NT2/D1 (cell line): ENCODE results near the gene C1QTNF5.

Experiments
- YY1 ChIP-seq: IDR thresholded peaks from 2 replicates; pipeline ENCODE4 v1.6.1; 2011; ENCODE audit not compliant: insufficient read length, insufficient read depth
- ZNF274 ChIP-seq: IDR thresholded peaks from 2 replicates; pipeline ENCODE4 v1.6.1; 2011; ENCODE audit warnings: mild to moderate bottlenecking, low read depth, low read length

DNA sequence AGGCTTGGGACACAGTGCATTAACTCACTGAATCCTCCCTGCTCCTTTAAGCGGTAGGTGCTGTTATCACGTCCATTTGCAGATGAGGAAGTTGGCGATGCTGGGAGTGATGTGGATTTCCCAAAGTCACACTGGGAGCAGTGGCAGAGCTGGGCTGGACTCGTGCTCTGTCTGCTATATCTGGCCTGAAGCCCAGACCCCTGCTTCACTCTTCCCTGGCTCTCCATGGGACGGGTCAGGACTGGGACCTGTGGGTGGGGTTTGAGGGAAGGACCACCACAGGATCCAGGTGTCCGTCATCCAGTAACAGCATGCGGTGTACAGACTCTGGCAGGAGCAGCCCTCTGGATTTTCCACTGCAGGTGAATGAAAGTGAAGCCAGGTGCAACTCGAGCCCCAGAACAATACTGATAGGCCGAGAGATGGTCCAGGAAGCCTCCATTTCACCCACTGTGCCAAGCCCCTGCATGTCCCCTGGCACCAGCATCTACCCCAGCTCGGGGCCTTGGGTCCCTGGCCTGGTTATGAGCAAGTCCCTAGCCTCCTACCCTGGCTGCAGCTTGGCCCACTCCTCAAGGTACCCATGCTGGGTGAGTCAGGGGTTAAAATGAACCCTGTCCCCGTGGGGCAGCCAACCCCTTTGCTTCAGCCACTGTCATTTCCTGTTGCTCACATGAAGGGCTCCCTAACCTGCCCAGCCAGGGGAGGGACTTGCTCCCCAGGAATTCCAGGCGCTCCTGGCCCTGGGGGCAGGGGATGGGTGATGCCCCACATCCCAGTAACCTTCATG, 36.6 kb upstream of the C1QTNF5 start:
- TF ChIP-seq ZNF274 (no peak), YY1 (no peak)
